Kidney epithelial cell (primary cell): ENCODE measurements around the gene PLEKHG3. TPM values are rescaled to one million over a fixed set of nuclear protein-coding genes. Genes with fewer than 3 reads are reported as not detected.

Experiments used
- DNase-seq: peaks from one replicate; pipeline ENCODE4 v3.0.0-alpha.2; 2010; ENCODE audit warnings: low read depth
- H3K27me3 ChIP-seq: 2 replicates; pipeline ENCODE4 v1.6.0; 2011; ENCODE audit warnings: low read length; ENCODE audit not compliant: control insufficient read depth, insufficient read depth
- H3K36me3 ChIP-seq: 2 replicates; pipeline ENCODE4 v1.5.1; 2011; ENCODE audit warnings: low read length; ENCODE audit not compliant: control insufficient read depth, insufficient read depth
- H3K4me3 ChIP-seq: 2 replicates; pipeline ENCODE4 v1.5.1; 2011; ENCODE audit warnings: low read depth, mild to moderate bottlenecking, control low read depth, low read length
- total RNA-seq: library from RNA; depleted of rRNA; stranded (reverse); fragments of >200 nt; gene quantifications from 2 replicates; pipeline ENCODE4 v1.2.3, GENCODE V29; 2015
- TF ChIP-seq, protein P1 (sequence below): IDR thresholded peaks from 2 replicates; pipeline ENCODE4 v1.5.1; 2011; ENCODE audit warnings: mild to moderate bottlenecking, moderate library complexity, low read length, control low read depth, inconsistent platforms; ENCODE audit not compliant: insufficient read depth, poor library complexity, severe bottlenecking

Gene PLEKHG3
- total RNA-seq, 1 donor from 2014 or later, result 136 TPM

DNA sequence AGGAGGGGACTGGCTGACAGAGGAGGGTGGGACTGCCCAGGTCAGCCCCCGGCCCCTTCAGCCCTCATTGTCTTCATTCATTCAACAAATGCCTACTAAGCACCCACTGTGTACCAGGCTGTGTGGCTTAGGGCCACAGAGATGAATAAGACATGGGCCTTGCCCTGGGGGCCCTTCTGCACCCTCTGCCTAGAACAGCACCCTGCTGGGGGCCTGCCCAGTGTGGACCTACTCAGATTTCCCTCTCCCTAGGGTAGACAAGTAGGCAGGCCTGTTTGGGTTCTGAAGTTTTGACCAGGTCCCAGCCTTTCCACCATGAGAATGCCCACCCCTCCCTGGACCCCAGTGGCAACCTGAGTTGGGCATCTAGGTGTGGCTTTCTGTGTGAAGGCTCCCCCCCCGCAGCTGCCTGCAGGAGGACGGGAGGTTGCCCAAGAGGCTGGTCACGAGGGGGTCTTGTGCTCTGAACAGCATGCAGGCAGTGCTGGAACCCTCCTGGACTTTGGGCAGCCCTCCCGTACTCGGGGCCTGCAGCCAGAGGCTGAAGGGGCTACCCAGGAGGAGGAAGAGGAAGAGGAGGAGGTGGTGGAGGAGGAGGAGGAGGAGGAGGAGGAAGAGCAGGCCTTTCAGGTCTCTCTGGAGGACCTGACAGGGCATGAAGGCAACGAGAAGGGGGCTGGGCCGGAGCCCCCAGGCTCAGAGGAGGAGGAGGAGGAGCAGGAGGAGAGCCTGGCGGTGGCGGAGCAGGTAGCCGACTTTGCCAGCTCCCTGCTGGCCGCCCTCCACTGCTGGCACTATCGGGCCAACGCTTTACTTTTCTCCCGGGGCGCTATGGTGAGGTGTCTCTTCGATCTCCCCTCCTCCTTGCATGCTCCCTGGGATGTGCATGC lies 33.4 kb downstream of the PLEKHG3 start:
- Histone ChIP-seq H3K4me3 (no peak overlapping the region), H3K27me3 (no peaks in the 10 kb centered on the region), H3K36me3 (peaks cover 12% of the 10 kb centered on the region)
- DNase-seq, result no peak
- TF ChIP-seq, protein P1, sequence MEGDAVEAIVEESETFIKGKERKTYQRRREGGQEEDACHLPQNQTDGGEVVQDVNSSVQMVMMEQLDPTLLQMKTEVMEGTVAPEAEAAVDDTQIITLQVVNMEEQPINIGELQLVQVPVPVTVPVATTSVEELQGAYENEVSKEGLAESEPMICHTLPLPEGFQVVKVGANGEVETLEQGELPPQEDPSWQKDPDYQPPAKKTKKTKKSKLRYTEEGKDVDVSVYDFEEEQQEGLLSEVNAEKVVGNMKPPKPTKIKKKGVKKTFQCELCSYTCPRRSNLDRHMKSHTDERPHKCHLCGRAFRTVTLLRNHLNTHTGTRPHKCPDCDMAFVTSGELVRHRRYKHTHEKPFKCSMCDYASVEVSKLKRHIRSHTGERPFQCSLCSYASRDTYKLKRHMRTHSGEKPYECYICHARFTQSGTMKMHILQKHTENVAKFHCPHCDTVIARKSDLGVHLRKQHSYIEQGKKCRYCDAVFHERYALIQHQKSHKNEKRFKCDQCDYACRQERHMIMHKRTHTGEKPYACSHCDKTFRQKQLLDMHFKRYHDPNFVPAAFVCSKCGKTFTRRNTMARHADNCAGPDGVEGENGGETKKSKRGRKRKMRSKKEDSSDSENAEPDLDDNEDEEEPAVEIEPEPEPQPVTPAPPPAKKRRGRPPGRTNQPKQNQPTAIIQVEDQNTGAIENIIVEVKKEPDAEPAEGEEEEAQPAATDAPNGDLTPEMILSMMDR, result no peak

DNA sequence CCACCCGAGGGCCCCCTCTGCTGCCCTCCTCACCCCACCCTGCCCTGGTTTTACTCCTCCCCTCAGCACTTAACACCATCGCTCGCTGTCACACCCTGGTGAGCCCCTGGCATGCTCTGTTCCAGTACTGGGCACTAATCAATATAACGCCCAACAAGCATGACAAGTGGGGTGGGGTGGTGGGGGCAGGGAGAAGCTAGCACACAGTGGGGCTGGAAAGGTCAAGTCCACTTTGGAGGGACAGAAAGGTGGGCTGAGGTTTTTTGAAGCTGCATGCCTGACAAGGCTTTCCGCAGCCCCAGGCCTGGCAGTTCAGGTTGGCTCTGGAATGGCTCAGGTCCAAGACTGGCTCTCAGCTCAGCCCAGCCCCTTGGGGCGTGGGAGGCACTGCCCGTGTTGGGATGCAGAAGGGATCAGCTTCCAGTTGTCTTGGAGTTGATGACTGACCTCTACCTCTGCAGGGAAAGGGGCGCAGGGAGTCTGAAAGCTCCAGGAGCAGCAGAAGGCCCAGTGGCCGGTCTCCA lies 34.1 kb downstream of the PLEKHG3 start:
- no peaks in the 10 kb centered on the region for H3K27me3 ChIP-seq
- TF ChIP-seq, protein P1, result no peak
- DNase-seq, result no peak
- H3K4me3 ChIP-seq, result no peak overlapping the region
- peaks cover 10% of the 10 kb centered on the region for H3K36me3 ChIP-seq

DNA sequence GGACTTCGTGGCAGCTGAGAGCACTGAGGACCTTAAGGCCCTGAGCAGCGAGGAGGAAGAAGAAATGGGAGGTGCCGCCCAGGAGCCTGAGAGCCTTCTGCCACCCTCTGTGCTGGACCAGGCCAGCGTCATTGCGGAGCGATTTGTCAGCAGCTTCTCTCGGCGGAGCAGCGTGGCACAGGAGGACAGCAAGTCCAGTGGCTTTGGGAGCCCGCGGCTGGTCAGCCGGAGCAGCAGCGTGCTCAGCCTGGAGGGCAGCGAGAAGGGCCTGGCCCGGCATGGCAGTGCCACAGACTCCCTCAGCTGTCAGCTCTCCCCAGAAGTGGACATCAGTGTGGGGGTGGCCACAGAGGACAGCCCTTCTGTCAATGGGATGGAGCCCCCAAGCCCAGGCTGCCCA lies 37.0 kb downstream of the PLEKHG3 start:
- TF ChIP-seq, protein P1, result no peak
- Histone ChIP-seq H3K27me3 (no peaks in the 10 kb centered on the region), H3K4me3 (no peak overlapping the region), H3K36me3 (peaks cover 8% of the 10 kb centered on the region)
- DNase-seq, result no peak

DNA sequence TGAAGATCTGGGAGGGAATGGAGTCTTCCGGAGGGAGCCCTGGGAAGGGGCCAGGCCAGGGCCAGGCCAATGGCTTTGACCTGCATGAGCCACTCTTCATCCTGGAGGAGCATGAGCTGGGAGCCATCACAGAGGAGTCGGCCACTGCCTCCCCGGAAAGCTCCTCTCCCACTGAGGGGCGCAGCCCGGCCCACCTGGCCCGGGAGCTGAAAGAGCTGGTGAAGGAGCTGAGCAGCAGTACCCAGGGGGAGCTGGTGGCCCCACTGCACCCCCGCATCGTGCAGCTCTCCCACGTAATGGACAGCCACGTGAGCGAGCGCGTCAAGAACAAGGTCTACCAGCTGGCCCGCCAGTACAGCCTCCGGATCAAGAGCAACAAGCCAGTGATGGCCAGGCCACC lies 37.7 kb downstream of the PLEKHG3 start:
- DNase-seq, result no peak
- H3K27me3 ChIP-seq, result no peaks in the 10 kb centered on the region
- peaks cover 3% of the 10 kb centered on the region for H3K36me3 ChIP-seq
- TF ChIP-seq, protein P1, result no peak
- H3K4me3 ChIP-seq, result no peak overlapping the region

DNA sequence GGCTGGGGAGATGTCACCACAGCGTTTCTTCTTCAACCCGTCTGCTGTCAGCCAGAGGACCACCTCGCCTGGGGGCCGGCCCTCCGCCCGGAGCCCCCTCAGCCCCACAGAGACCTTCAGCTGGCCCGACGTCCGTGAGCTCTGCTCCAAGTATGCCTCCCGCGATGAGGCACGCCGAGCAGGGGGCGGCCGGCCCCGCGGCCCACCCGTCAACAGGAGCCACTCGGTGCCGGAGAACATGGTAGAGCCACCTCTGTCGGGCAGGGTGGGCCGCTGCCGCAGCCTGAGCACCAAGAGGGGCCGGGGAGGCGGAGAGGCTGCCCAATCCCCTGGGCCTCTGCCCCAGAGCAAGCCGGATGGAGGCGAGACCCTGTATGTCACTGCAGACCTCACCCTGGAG lies 38.8 kb downstream of the PLEKHG3 start:
- DNase-seq, result no peak
- H3K4me3 ChIP-seq, result no peak overlapping the region
- TF ChIP-seq, protein P1, result no peak
- no peaks in the 10 kb centered on the region for H3K27me3 ChIP-seq
- H3K36me3 ChIP-seq, result peaks cover 2% of the 10 kb centered on the region
